GM10248 (cell line): ENCODE data around the gene STK24.

ENCODE experiments used
- CTCF ChIA-PET: fragments of 300-600 bp; sonication (Branson Sonifier 250); formaldehyde crosslinking; extraction: SDS; loops from one replicate; lab custom pipeline; 2021; ENCODE audit warnings: antibody characterized with exemption; lab: Yijun Ruan, JAX
- POLR2A ChIA-PET: fragments of 350-650 bp; sonication (Branson Sonifier 250); formaldehyde crosslinking; extraction: SDS; loops from one replicate; lab custom pipeline; 2020; ENCODE audit warnings: antibody characterized with exemption; lab: Yijun Ruan, JAX
- DNase-seq: peaks from one replicate; pipeline ENCODE4 v3.0.0; 2012; ENCODE audit errors: extremely low spot score
- TF ChIP-seq, protein P1 (sequence below): IDR thresholded peaks from 2 replicates; pipeline ENCODE4 v1.5.1; 2012; ENCODE audit warnings: mild to moderate bottlenecking, low read depth; ENCODE audit errors: extremely low read depth, missing control alignments, control extremely low read depth

Gene STK24

DNA sequence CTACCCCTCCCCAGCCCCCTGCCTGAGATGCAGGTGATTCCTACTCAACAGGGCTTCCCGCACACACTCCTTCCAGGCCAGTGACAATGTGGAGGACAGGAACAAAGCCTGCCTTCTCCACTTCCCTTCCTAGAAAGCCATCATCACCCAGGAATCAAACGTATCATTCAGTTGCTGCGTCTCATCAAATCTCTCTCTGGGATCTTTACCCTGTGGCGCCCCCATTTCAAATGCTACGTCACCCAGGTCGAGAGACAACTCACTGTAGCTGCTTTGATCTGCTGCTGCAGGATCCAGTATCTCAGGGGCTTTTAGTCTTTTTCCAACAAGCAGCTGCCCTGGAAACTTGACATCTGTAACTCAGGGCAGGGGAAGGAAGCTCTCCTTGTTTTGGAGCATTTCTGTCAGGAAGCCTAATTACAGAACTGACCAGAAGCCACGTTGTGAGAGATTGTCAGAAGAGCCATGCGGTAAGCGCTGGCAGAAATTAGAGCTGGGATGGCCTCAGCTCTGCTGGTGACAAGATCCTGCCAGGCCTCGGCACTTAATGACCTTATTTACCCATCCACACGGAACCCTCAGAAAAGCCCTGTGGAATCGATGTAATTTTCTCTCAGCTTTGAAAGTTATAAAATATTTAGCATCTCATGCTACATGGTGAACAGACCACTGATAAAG is 140.5 kb downstream of the STK24 start:
- TF ChIP-seq, protein P1, sequence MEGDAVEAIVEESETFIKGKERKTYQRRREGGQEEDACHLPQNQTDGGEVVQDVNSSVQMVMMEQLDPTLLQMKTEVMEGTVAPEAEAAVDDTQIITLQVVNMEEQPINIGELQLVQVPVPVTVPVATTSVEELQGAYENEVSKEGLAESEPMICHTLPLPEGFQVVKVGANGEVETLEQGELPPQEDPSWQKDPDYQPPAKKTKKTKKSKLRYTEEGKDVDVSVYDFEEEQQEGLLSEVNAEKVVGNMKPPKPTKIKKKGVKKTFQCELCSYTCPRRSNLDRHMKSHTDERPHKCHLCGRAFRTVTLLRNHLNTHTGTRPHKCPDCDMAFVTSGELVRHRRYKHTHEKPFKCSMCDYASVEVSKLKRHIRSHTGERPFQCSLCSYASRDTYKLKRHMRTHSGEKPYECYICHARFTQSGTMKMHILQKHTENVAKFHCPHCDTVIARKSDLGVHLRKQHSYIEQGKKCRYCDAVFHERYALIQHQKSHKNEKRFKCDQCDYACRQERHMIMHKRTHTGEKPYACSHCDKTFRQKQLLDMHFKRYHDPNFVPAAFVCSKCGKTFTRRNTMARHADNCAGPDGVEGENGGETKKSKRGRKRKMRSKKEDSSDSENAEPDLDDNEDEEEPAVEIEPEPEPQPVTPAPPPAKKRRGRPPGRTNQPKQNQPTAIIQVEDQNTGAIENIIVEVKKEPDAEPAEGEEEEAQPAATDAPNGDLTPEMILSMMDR = no peak
- ChIA-PET CTCF (interaction anchor here (0.9 to 4.9 kb wide), 2 partner anchors 9 to 217 kb away, joined by 3 to 25 read pairs; no protein-coding TSS in a partner anchor), POLR2A (no interaction called here)
- no peak for DNase-seq

DNA sequence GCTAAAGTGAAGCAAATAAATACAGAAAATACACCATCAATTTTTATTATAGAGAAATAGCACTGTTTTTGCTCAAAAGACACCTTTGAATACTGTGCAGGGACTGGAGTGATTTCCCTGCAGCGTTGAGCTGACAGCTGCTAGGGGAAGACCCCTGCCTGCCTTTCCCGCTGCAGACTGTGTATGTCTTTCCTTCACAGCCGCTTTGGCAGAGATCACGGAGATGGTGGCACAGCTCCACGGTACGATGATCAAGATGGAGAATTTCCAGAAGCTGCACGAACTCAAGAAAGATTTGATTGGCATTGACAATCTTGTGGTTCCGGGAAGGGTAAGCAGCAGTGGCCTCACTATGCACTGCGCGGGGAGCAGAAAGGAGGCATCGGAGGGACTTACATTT is 141.5 kb downstream of the STK24 start:
- TF ChIP-seq, protein P1 = no peak
- DNase-seq = no peak
- ChIA-PET CTCF (interaction anchor here (4.9 kb wide), 1 partner anchor 10 kb away, joined by 25 read pairs; no protein-coding TSS in a partner anchor), POLR2A (no interaction called here)

DNA sequence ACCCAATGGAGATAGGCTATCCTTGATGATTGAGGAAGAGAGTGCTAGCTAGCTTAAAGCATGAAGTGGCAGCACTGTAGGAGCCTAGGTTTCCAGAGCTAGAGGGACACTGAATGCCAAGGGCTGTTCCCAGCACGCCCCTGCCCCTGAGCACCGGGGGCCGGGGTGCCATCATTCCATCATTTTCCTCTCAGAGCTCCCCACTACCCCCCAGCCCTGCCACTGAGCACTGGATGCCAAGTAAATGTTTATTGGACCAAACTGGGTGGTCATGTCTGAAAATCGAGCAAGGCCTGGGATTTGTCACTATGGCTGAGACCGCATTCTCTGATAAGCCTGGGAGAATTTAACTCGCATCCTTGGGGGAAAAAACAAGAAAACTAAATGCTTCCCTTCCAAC is 142.8 kb downstream of the STK24 start:
- no peak for DNase-seq
- TF ChIP-seq, protein P1 = no peak
- ChIA-PET POLR2A (no interaction called here), CTCF (interaction anchor here (1.0 to 4.9 kb wide), 2 partner anchors 11 to 219 kb away, joined by 3 to 25 read pairs; no protein-coding TSS in a partner anchor)

DNA sequence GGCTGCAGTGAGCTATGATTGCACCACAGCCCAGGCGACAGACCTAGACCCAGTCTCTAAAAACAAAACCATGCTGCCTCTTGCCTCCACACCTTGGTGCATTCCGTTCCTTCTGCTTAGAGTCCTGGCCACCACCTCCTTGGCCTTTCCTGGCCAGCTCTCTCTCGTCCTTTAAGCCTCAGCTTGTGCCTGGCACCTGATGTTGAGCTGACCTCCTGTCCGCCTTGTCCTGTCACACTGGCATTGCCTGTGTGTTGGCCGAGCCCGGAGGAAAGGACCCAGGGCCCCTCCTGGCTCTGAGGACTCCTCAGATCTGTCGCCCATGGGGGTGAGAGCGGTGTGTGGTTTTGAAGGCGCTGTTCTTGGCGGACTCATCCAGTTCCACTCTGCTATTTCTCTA is 143.3 kb downstream of the STK24 start:
- DNase-seq = no peak
- TF ChIP-seq, protein P1 = no peak
- ChIA-PET CTCF (interaction anchor here (1.0 to 4.9 kb wide), 2 partner anchors 12 to 219 kb away, joined by 3 to 25 read pairs; no protein-coding TSS in a partner anchor), POLR2A (no interaction called here)

DNA sequence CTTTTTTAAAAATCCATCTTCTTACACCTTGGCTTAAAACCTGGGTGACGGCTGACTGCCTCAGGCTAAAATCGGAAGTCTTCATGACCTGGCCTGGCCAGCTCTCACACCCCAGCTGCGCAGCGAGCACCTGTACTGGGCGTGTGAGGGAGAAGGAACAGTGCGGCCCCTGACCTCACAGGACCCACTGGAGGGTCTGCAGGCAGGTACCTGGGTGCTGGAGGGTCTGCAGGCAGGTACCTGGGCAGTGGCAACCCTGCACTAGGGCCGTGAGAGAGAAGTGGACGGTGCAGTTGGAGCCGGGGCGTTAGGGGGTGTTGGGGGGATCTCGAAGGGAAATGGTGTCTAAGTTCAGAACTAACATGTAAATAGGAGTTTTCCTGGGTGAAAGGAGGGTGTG is 144.3 kb downstream of the STK24 start:
- ChIA-PET POLR2A (no interaction called here), CTCF (interaction anchor here (2.6 to 4.9 kb wide), 2 partner anchors 13 kb away, joined by 7 to 25 read pairs; no protein-coding TSS in a partner anchor)
- TF ChIP-seq, protein P1 = no peak
- DNase-seq = no peak

DNA sequence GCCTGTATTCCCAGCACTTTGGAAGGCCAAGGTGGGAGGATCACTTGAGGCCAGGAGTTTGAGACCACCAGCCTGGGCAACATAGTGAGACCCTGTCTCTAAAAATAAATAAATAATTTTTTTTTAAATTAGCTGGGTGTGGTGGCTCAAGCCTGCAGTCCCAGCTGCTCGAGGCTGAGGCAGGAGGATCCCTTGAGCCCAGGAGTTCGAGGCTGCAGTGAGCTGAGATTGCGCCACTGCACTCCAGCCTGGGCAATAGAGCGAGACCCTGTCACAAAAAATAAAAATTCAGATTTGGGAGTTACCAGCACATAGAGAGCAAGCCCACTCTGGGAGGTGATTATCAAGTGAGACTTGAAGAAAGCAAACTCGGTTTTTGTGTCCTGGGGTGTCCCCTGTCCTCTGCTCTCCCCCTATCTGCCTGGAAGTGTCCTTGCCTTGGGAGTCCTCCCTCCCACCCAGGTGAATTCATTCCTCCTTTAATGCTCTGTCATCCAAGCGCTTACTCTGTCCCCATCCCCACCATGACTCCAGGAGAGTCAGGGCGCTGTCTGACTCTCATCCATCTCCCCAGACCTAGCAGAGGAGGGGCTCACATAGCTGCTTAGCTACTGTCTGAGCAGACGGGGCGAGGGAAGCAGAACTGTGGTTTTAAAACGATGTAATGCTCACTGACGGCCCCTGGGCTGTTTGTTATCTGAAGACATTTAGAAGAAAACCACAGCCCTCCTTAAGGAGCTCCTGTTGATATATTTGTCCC is 146.8 kb downstream of the STK24 start:
- TF ChIP-seq, protein P1 = no peak
- POLR2A ChIA-PET = no interaction called here
- CTCF ChIA-PET = interaction anchor here (1.1 to 2.6 kb wide), 7 partner anchors 13 to 574 kb away, joined by 3 to 7 read pairs (median 4); no protein-coding TSS in a partner anchor
- DNase-seq = no peak
